Naive thymus-derived CD8-positive, alpha-beta T cell (primary cell): ENCODE data around the gene PMP22. TPM values are rescaled to one million over a fixed set of nuclear protein-coding genes. Genes with fewer than 3 reads are reported as not detected.
"Not testable (repeated sequence)": the region's sequence is repeated elsewhere in the genome, so short reads cannot be mapped to it uniquely, and the experiment has no call there.

Source experiments
- ATAC-seq, 2 donors: fragments of 150-1000 bp; cut with Tn5 transposase in 1 of 2; sonication (Bioruptor Pico), chemical (Tn5 transposase) in 1 of 2; 1 replicate in 1 of 2; 2 replicates in 1 of 2; pipeline ENCODE4 v1.10.0; 2021; ENCODE audit warnings: mild to moderate bottlenecking in 2 of 2, moderate library complexity in 2 of 2
- POLR2A ChIA-PET: fragments of 350-600 bp; sonication (Branson Sonifier 250); formaldehyde crosslinking; loops from one replicate; lab custom pipeline; 2021; ENCODE audit warnings: antibody characterized with exemption; lab: Charles Lee
- DNase-seq, 10 donors: peaks; one replicate each; pipeline versions ENCODE4 v3.0.0 to v3.0.0-alpha.2; 2020 to 2022
- H3K27ac Mint-ChIP-seq, 10 donors: one replicate each; pipeline ENCODE4 v1.8.0; 2020 to 2022; ENCODE audit warnings: mild to moderate bottlenecking in 10 of 10, mixed read lengths in 10 of 10, moderate library complexity in 4 of 10, inconsistent platforms in 1 of 10
- H3K27me3 Mint-ChIP-seq, 5 donors: one replicate each; pipeline ENCODE4 v1.8.0; 2021 to 2022; ENCODE audit warnings: mixed read lengths in 5 of 5
- H3K36me3 Mint-ChIP-seq, 3 donors: one replicate each; pipeline ENCODE4 v1.8.0; 2020 to 2022; ENCODE audit warnings: mixed read lengths in 3 of 3, mild to moderate bottlenecking in 2 of 3, inconsistent platforms in 1 of 3
- H3K4me1 Mint-ChIP-seq, 4 donors: one replicate each; pipeline ENCODE4 v1.8.0; 2021 to 2022; ENCODE audit warnings: mixed read lengths in 4 of 4
- H3K4me3 Mint-ChIP-seq, 10 donors: one replicate each; pipeline ENCODE4 v1.8.0; 2020 to 2022; ENCODE audit warnings: mild to moderate bottlenecking in 10 of 10, mixed read lengths in 10 of 10, moderate library complexity in 6 of 10, inconsistent platforms in 1 of 10
- H3K9me3 Mint-ChIP-seq, 9 donors: one replicate each; pipeline ENCODE4 v1.8.0; 2020 to 2022; ENCODE audit warnings: mixed read lengths in 9 of 9, mild to moderate bottlenecking in 3 of 9, inconsistent platforms in 1 of 9, moderate library complexity in 1 of 9
- polyA plus RNA-seq, 3 donors: library from polyadenylated mRNA; unstranded; fragments of 300-500 nt; fragmentation: Illumina TruSeq; gene quantifications; one replicate each; pipeline ENCODE4 v1.2.3, GENCODE V29; 2021
- total RNA-seq, 8 experiments: library from RNA in 2 of 8; stranded (reverse) in 2 of 8; gene quantifications; one replicate each; pipeline ENCODE4 v1.2.3 and lab custom pipeline; 2021 to 2026

The PMP22 gene
- total and polyA plus RNA-seq, 5 experiments from 2014 or later, result 0.27 TPM; not detected in 4

GRCh38 chr17:15216481-15216880 is 48.6 kb downstream of the PMP22 start:
- Mint-ChIP-seq H3K27ac (no peak overlapping the region), H3K36me3 (no peaks in the 10 kb centered on the region), H3K9me3 (no peaks in the 10 kb centered on the region), H3K4me1 (no peaks in the 10 kb centered on the region), H3K4me3 (no peak overlapping the region), H3K27me3 (peaks cover 0 to 14% (median 3%) of the 10 kb centered on the region in 5 donors)
- DNase-seq, result no peak
- POLR2A ChIA-PET, result no interaction called here
- ATAC-seq, result no peak

DNA sequence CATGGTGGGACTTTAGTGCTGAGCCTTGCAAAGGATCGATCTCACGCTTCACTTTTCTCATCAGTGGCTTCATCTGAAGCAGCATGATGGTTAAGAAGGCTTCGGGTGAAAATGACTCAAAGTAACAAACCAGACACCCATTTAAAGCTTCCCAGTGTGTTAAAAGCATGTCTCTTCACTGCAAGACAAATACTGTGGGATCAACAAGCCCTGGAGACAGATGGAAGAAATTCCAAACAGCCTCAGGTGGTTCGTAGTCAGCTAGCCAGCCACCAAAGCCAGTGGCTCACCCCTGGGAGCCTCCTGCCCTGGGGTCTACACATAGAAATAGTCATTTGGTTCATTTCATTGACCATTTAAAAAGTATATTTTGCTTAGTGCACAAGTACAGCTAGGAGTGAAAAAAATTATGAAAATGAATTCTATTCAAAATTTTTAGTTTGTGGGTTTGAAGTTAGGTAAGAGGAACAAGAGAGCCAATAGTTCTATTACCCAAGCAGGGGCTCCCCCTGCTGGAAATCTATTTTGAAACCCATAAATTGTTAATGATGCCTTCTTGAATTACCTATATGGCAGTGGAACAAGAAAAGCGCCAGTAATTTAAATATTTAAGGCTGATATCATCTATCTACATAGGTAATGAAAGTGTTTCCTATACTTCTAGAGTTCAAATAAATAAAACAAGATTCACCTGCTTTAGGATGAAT is 51.6 kb downstream of the PMP22 start:
- H3K27ac Mint-ChIP-seq, result no peak overlapping the region
- no peak for DNase-seq
- peaks cover 0 to 14% (median 5%) of the 10 kb centered on the region in 5 donors for H3K27me3 Mint-ChIP-seq
- ATAC-seq, result no peak
- no peaks in the 10 kb centered on the region for H3K36me3 Mint-ChIP-seq
- H3K4me1 Mint-ChIP-seq, result no peaks in the 10 kb centered on the region
- no peak overlapping the region for H3K4me3 Mint-ChIP-seq
- POLR2A ChIA-PET, result no interaction called here
- no peaks in the 10 kb centered on the region for H3K9me3 Mint-ChIP-seq

DNA sequence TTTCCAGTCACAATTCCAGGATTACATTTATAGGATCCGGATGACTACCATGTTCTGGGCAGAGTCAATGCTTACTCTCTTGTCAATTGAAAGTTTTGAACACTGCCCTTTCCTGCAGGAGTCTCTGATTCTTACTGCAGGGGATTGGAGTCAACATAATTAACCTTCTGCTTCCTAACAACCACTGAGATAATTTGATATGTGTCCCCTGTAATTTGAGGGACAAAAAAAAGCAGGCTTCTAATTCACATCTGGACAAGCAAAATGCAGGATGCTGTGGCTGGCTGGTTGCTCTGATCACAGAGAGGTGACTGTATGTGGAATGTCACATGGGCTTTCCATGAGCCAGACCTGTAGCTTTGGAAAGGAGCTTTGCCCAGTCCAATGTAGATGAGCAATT is 54.9 kb downstream of the PMP22 start:
- Mint-ChIP-seq H3K27me3 (peaks cover 0 to 14% (median 3%) of the 10 kb centered on the region in 5 donors), H3K4me1 (no peaks in the 10 kb centered on the region), H3K4me3 (no peak overlapping the region), H3K9me3 (no peaks in the 10 kb centered on the region), H3K36me3 (no peaks in the 10 kb centered on the region), H3K27ac (no peak overlapping the region)
- ATAC-seq, result no peak
- no peak for DNase-seq
- POLR2A ChIA-PET, result no interaction called here

- Mint-ChIP-seq H3K27me3 (peaks cover 0 to 29% (median 10%) of the 10 kb centered on the region in 5 donors), H3K36me3 (peaks cover 0 to 17% (median 0%) of the 10 kb centered on the region in 3 donors), H3K9me3 (peaks cover 7 to 30% (median 21%) of the 10 kb centered on the region in 9 donors)
- POLR2A ChIA-PET, ATAC-seq, H3K27ac Mint-ChIP-seq, DNase-seq, H3K4me3 Mint-ChIP-seq, H3K4me1 Mint-ChIP-seq: not testable (repeated sequence)
Measured at GRCh38 chr17:15203062-15203461, 62.1 kb downstream of the PMP22 start.

DNA sequence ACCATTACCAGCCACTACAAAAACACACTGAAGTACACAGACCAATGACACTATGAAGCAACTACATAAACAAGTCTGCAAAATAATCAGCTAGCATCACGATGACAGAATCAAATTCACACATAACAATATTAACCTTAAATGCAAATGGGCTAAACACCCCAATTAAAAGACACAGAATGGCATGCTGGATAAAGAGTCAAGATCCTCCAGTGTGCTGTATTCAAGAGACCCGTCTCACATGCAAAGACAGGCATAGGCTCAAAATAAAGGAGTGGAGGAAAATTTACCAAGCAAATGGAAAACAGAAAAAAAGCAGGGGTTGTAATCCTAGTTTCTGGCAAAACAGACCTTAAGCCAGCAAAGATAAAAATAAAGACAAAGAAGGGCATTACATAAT is 64.6 kb downstream of the PMP22 start:
- ATAC-seq, H3K27ac Mint-ChIP-seq, POLR2A ChIA-PET, H3K4me1 Mint-ChIP-seq, DNase-seq, H3K4me3 Mint-ChIP-seq: not testable (repeated sequence)
- H3K9me3 Mint-ChIP-seq, result peaks cover 8 to 39% (median 30%) of the 10 kb centered on the region in 9 donors
- peaks cover 0 to 24% (median 0%) of the 10 kb centered on the region in 3 donors for H3K36me3 Mint-ChIP-seq
- peaks cover 10 to 28% (median 12%) of the 10 kb centered on the region in 5 donors for H3K27me3 Mint-ChIP-seq

DNA sequence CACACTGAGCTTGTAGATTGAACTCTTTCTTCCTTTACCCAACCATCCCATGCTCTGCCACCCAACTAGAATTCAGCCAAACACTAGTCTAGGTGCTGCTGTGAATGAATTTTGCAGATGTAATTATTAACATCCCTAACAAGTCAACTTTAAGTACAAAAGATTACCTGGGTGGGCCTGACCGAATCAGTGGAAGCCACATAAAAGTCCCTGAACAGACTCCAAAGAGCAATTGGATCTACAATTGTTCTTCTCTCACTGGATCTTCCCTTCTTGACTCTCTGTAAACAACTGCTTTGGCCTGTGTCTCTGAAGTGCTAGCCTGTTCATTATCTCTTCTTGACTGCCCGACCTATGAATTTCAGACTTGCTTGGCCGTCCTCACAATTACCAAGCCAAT is 67.9 kb downstream of the PMP22 start:
- ATAC-seq (no peak), DNase-seq (no peak)
- Mint-ChIP-seq H3K4me3 (no peak overlapping the region), H3K9me3 (peaks cover 7 to 39% (median 29%) of the 10 kb centered on the region in 9 donors), H3K27me3 (peaks cover 10 to 23% (median 19%) of the 10 kb centered on the region in 5 donors), H3K27ac (no peak overlapping the region), H3K36me3 (peaks cover 0 to 24% (median 0%) of the 10 kb centered on the region in 3 donors), H3K4me1 (no peaks in the 10 kb centered on the region)
- POLR2A ChIA-PET, result no interaction called here

DNA sequence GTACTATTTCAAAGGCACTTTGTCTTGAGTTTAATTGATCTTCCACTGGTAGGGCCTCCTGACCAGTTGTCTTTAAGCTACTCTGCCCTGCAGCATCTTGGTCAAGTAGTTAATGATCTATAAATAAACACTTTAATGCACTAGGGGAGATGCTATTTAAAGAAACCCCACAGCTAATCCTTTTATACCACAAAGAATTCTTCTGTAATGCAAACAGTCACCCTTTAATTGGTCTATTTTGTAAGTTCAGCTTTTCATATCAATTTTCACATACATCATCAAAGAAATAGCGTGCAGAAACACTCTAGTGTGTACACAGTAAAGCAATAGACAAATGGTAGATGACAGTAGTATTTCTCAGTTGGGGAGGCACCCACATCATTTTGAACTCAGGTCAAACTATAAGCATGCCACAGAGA is 70.3 kb downstream of the PMP22 start:
- Mint-ChIP-seq H3K27ac (no peak overlapping the region), H3K27me3 (peaks cover 10 to 21% (median 18%) of the 10 kb centered on the region in 5 donors), H3K9me3 (peaks cover 4 to 24% (median 16%) of the 10 kb centered on the region in 9 donors), H3K4me1 (no peaks in the 10 kb centered on the region), H3K4me3 (no peak overlapping the region), H3K36me3 (peaks cover 0 to 15% (median 0%) of the 10 kb centered on the region in 3 donors)
- POLR2A ChIA-PET, result no interaction called here
- no peak for DNase-seq
- no peak for ATAC-seq

DNA sequence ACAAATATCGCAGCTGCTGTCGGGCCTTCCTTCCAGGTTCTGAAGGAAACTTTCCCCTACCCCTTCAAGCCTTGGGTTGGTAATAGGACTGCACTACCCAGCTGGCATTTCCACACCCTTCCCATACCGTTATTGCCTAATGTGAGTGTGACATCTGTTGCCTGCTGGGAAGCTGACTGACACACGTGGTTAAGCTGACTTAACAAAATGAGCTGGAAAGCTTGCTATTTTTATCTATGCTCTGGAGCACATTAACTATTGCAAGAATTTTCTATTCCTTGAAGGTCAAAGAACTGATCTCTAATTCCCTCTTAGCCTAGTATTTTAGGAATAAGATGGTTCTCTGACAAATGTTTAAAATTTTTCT is 79.5 kb downstream of the PMP22 start:
- H3K27me3 Mint-ChIP-seq, result peaks cover 6 to 38% (median 17%) of the 10 kb centered on the region in 5 donors
- ATAC-seq (no peak), DNase-seq (no peak)
- POLR2A ChIA-PET, result no interaction called here
- no peak overlapping the region for H3K4me3 Mint-ChIP-seq
- no peaks in the 10 kb centered on the region for H3K36me3 Mint-ChIP-seq
- H3K27ac Mint-ChIP-seq, result no peak overlapping the region
- H3K4me1 Mint-ChIP-seq, result no peaks in the 10 kb centered on the region
- H3K9me3 Mint-ChIP-seq, result peaks cover 0 to 4% (median 0%) of the 10 kb centered on the region in 9 donors

DNA sequence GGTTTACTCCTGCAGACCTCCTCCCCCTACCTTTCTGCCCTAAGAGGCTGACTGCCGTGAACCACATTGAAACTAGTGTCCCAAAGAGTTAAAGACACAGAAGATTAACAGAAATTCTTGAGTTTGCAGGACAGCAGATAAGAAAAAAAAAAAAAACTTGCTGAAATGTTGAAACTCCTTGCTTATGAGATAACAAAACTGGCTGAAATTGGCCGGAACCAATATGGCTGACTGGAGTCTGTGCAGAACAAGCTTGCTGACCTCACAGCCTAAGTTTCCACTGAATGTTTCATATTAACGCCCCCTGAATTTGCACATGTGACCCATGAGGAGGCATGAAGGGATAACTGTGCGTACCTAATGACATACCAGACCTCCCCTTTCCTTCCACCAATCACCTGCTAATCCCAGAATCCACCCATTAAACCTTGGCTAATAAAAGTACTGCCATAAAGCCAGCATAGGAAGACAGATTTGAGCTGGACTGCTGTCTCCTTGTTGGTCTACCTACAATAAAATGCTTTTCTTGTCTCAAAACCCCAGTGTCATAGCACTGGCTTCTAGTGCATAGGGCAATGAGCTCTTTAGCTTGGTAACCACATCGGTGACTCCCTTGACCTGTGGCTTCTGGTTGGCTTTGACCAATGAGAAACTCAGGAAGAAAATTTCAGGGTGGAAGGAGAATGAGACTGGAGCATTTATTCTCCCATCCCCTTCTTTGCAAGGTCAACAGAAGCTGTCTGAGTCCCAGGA is 80.1 kb downstream of the PMP22 start:
- no peaks in the 10 kb centered on the region for H3K36me3 Mint-ChIP-seq
- POLR2A ChIA-PET, result no interaction called here
- peaks cover 0 to 4% (median 0%) of the 10 kb centered on the region in 9 donors for H3K9me3 Mint-ChIP-seq
- peak overlapping the region in 1 of 10 donors; percentile 24 for H3K27ac Mint-ChIP-seq
- ATAC-seq (no peak), DNase-seq (no peak)
- no peaks in the 10 kb centered on the region for H3K4me1 Mint-ChIP-seq
- H3K27me3 Mint-ChIP-seq, result peaks cover 6 to 38% (median 17%) of the 10 kb centered on the region in 5 donors
- H3K4me3 Mint-ChIP-seq, result no peak overlapping the region

GRCh38 chr17:15181816-15182215 is 83.3 kb downstream of the PMP22 start:
- no peaks in the 10 kb centered on the region for H3K36me3 Mint-ChIP-seq
- H3K27ac Mint-ChIP-seq, result peak overlapping the region in 1 of 10 donors; percentile 58
- DNase-seq (no peak), ATAC-seq (no peak)
- POLR2A ChIA-PET, result no interaction called here
- H3K4me3 Mint-ChIP-seq, result no peak overlapping the region
- no peaks in the 10 kb centered on the region for H3K4me1 Mint-ChIP-seq
- H3K9me3 Mint-ChIP-seq, result no peaks in the 10 kb centered on the region
- peaks cover 6 to 38% (median 12%) of the 10 kb centered on the region in 5 donors for H3K27me3 Mint-ChIP-seq

- H3K27me3 Mint-ChIP-seq, result peaks cover 6 to 35% (median 12%) of the 10 kb centered on the region in 5 donors
- H3K4me3 Mint-ChIP-seq, result no peak overlapping the region
- no peak overlapping the region for H3K27ac Mint-ChIP-seq
- H3K4me1 Mint-ChIP-seq, result no peaks in the 10 kb centered on the region
- ATAC-seq, result no peak
- H3K36me3 Mint-ChIP-seq, result no peaks in the 10 kb centered on the region
- H3K9me3 Mint-ChIP-seq, result no peaks in the 10 kb centered on the region
- DNase-seq, result no peak
- POLR2A ChIA-PET, result no interaction called here
Measured at GRCh38 chr17:15181333-15181732, 83.8 kb downstream of the PMP22 start.

DNA sequence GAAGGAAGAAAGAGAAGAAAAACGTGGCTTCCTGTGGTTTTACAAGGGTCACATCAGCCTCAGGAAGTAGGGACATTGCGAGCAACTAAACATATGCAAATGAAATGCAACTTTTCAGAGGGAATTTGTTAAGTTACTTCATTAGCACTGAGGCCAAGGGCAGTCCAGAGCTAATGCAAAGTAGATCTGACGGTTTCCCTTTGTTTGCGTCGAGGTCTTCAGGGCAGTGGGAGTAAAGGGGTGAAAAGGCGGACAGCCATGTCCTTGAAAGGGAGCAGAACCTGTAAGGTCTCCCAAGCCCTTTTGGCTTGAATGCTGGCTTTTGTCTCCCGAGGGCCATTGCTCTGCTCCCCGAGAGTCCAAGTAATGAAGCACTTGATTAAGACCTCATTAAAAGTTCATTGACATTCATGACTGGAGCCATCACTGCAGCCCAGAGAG is 85.0 kb downstream of the PMP22 start:
- POLR2A ChIA-PET, result no interaction called here
- no peak for ATAC-seq
- Mint-ChIP-seq H3K4me1 (no peaks in the 10 kb centered on the region), H3K9me3 (no peaks in the 10 kb centered on the region), H3K27me3 (peaks cover 6 to 31% (median 14%) of the 10 kb centered on the region in 5 donors), H3K4me3 (no peak overlapping the region), H3K27ac (no peak overlapping the region), H3K36me3 (no peaks in the 10 kb centered on the region)
- DNase-seq, result no peak
